Measurements from ENCODE around the gene GTF2I. TPM values are rescaled to one million over a fixed set of nuclear protein-coding genes. Genes with fewer than 3 reads are reported as not detected.
"Not testable (repeated sequence)": the region's sequence is repeated elsewhere in the genome, so short reads cannot be mapped to it uniquely, and the experiment has no call there.

The GTF2I gene
- polyA plus RNA-seq, 4 donors = 21.6 to 165 (median 29.8) TPM

- H3K27me3 ChIP-seq (ENCODE audit: control insufficient read depth in 3 of 3, insufficient read depth in 3 of 3, low read length in 3 of 3) = no peaks in the 10 kb centered on the region
- H3K27ac ChIP-seq (ENCODE audit: low read depth in 1 of 3, low read length in 2 of 3) = peak overlapping the region; percentile 76 to 94 (median 93)
- no peak for FAIRE-seq
- peaks cover 0 to 25% (median 0%) of the 10 kb centered on the region in 3 donors for H3K36me3 ChIP-seq (ENCODE audit: control insufficient read depth in 3 of 3, insufficient read depth in 2 of 3, low read depth in 1 of 3, low read length in 3 of 3)
- WGBS, 3 donors = 1 to 3% (median 1%) methylated on average over 54 to 108 of the region's 108 CpGs
- peak overlapping the region; percentile 75 to 99 (median 93) for H3K4me3 ChIP-seq (ENCODE audit: low read depth in 1 of 3, low read length in 3 of 3)
- no peaks in the 10 kb centered on the region for H3K9me3 ChIP-seq (ENCODE audit: control insufficient read depth in 2 of 2, insufficient read depth in 1 of 2, low read depth in 1 of 2, low read length in 1 of 2)
- peak; percentile 91 to 96 for DNase-seq
- H3K4me1 ChIP-seq (ENCODE audit: control insufficient read depth in 3 of 3, insufficient read depth in 2 of 3, low read depth in 1 of 3, low read length in 2 of 3) = peaks cover 0 to 45% (median 4%) of the 10 kb centered on the region in 3 donors
Observed at GRCh38 chr7:74658178-74659004, 873 bp downstream of the GTF2I start.

- 37 to 60% (median 50%) methylated on average over 17 to 18 of the region's 18 CpGs for WGBS, 3 donors
- not testable (repeated sequence) for FAIRE-seq; H3K27me3 ChIP-seq (ENCODE audit: control insufficient read depth in 3 of 3, insufficient read depth in 3 of 3, low read length in 3 of 3); H3K9me3 ChIP-seq (ENCODE audit: control insufficient read depth in 2 of 2, insufficient read depth in 1 of 2, low read depth in 1 of 2, low read length in 1 of 2); DNase-seq
- Histone ChIP-seq H3K36me3 (ENCODE audit: control insufficient read depth in 3 of 3, insufficient read depth in 2 of 3, low read depth in 1 of 3, low read length in 3 of 3) (peaks cover 0 to 35% (median 0%) of the 10 kb centered on the region in 3 donors), H3K4me3 (ENCODE audit: low read depth in 1 of 3, low read length in 3 of 3) (peak overlapping the region in 2 of 3 donors; percentile 3 to 99), H3K4me1 (ENCODE audit: control insufficient read depth in 3 of 3, insufficient read depth in 2 of 3, low read depth in 1 of 3, low read length in 2 of 3) (peaks cover 0 to 36% (median 4%) of the 10 kb centered on the region in 3 donors), H3K27ac (ENCODE audit: low read depth in 1 of 3, low read length in 2 of 3) (peak overlapping the region; percentile 77 to 93 (median 88))
Observed at GRCh38 chr7:74660202-74660601, 2.7 kb downstream of the GTF2I start.

- not testable (repeated sequence) for DNase-seq; H3K9me3 ChIP-seq (ENCODE audit: control insufficient read depth in 2 of 2, insufficient read depth in 1 of 2, low read depth in 1 of 2, low read length in 1 of 2); H3K4me3 ChIP-seq (ENCODE audit: low read depth in 1 of 3, low read length in 3 of 3); H3K27me3 ChIP-seq (ENCODE audit: control insufficient read depth in 3 of 3, insufficient read depth in 3 of 3, low read length in 3 of 3); H3K27ac ChIP-seq (ENCODE audit: low read depth in 1 of 3, low read length in 2 of 3); FAIRE-seq
- Histone ChIP-seq H3K36me3 (ENCODE audit: control insufficient read depth in 3 of 3, insufficient read depth in 2 of 3, low read depth in 1 of 3, low read length in 3 of 3) (peaks cover 0 to 50% (median 0%) of the 10 kb centered on the region in 3 donors), H3K4me1 (ENCODE audit: control insufficient read depth in 3 of 3, insufficient read depth in 2 of 3, low read depth in 1 of 3, low read length in 2 of 3) (peaks cover 0 to 29% (median 4%) of the 10 kb centered on the region in 3 donors)
- WGBS, 3 donors = 69 to 77% (median 71%) methylated on average over 21 of the region's 21 CpGs
Observed at GRCh38 chr7:74661836-74662794, 4.6 kb downstream of the GTF2I start.

- FAIRE-seq (no peak), DNase-seq (no peak)
- Histone ChIP-seq H3K4me3 (ENCODE audit: low read depth in 1 of 3, low read length in 3 of 3) (no peak overlapping the region), H3K36me3 (ENCODE audit: control insufficient read depth in 3 of 3, insufficient read depth in 2 of 3, low read depth in 1 of 3, low read length in 3 of 3) (peaks cover 0 to 56% (median 3%) of the 10 kb centered on the region in 3 donors), H3K27ac (ENCODE audit: low read depth in 1 of 3, low read length in 2 of 3) (no peak overlapping the region), H3K4me1 (ENCODE audit: control insufficient read depth in 3 of 3, insufficient read depth in 2 of 3, low read depth in 1 of 3, low read length in 2 of 3) (peaks cover 0 to 13% (median 0%) of the 10 kb centered on the region in 3 donors), H3K27me3 (ENCODE audit: control insufficient read depth in 3 of 3, insufficient read depth in 3 of 3, low read length in 3 of 3) (no peaks in the 10 kb centered on the region), H3K9me3 (ENCODE audit: control insufficient read depth in 2 of 2, insufficient read depth in 1 of 2, low read depth in 1 of 2, low read length in 1 of 2) (no peaks in the 10 kb centered on the region)
- WGBS, 3 donors = 91 to 94% (median 92%) methylated on average over 12 of the region's 12 CpGs
Observed at GRCh38 chr7:74665296-74665938, 7.9 kb downstream of the GTF2I start.

GRCh38 chr7:74667013-74667412, 9.5 kb downstream of the GTF2I start:
- H3K4me3 ChIP-seq (ENCODE audit: low read depth in 1 of 3, low read length in 3 of 3); FAIRE-seq; H3K27ac ChIP-seq (ENCODE audit: low read depth in 1 of 3, low read length in 2 of 3); H3K27me3 ChIP-seq (ENCODE audit: control insufficient read depth in 3 of 3, insufficient read depth in 3 of 3, low read length in 3 of 3); H3K9me3 ChIP-seq (ENCODE audit: control insufficient read depth in 2 of 2, insufficient read depth in 1 of 2, low read depth in 1 of 2, low read length in 1 of 2); DNase-seq; H3K4me1 ChIP-seq (ENCODE audit: control insufficient read depth in 3 of 3, insufficient read depth in 2 of 3, low read depth in 1 of 3, low read length in 2 of 3): not testable (repeated sequence)
- H3K36me3 ChIP-seq (ENCODE audit: control insufficient read depth in 3 of 3, insufficient read depth in 2 of 3, low read depth in 1 of 3, low read length in 3 of 3) = peaks cover 0 to 46% (median 3%) of the 10 kb centered on the region in 3 donors
- 85 to 93% (median 90%) methylated on average over 7 of the region's 7 CpGs for WGBS, 3 donors

- DNase-seq; H3K4me1 ChIP-seq (ENCODE audit: control insufficient read depth in 3 of 3, insufficient read depth in 2 of 3, low read depth in 1 of 3, low read length in 2 of 3); H3K27me3 ChIP-seq (ENCODE audit: control insufficient read depth in 3 of 3, insufficient read depth in 3 of 3, low read length in 3 of 3); H3K4me3 ChIP-seq (ENCODE audit: low read depth in 1 of 3, low read length in 3 of 3); FAIRE-seq; H3K27ac ChIP-seq (ENCODE audit: low read depth in 1 of 3, low read length in 2 of 3); H3K9me3 ChIP-seq (ENCODE audit: control insufficient read depth in 2 of 2, insufficient read depth in 1 of 2, low read depth in 1 of 2, low read length in 1 of 2): not testable (repeated sequence)
- H3K36me3 ChIP-seq (ENCODE audit: control insufficient read depth in 3 of 3, insufficient read depth in 2 of 3, low read depth in 1 of 3, low read length in 3 of 3) = peaks cover 0 to 50% (median 3%) of the 10 kb centered on the region in 3 donors
- WGBS, 3 donors = 87 to 93% (median 90%) methylated on average over 5 of the region's 5 CpGs
Observed at GRCh38 chr7:74667520-74667919, 10.0 kb downstream of the GTF2I start.

GRCh38 chr7:74671602-74672001, 14.1 kb downstream of the GTF2I start:
- H3K9me3 ChIP-seq (ENCODE audit: control insufficient read depth in 2 of 2, insufficient read depth in 1 of 2, low read depth in 1 of 2, low read length in 1 of 2) = no peaks in the 10 kb centered on the region
- peaks cover 0 to 52% (median 3%) of the 10 kb centered on the region in 3 donors for H3K36me3 ChIP-seq (ENCODE audit: control insufficient read depth in 3 of 3, insufficient read depth in 2 of 3, low read depth in 1 of 3, low read length in 3 of 3)
- no peaks in the 10 kb centered on the region for H3K27me3 ChIP-seq (ENCODE audit: control insufficient read depth in 3 of 3, insufficient read depth in 3 of 3, low read length in 3 of 3)
- H3K4me3 ChIP-seq (ENCODE audit: low read depth in 1 of 3, low read length in 3 of 3) = no peak overlapping the region
- DNase-seq = no peak
- WGBS, 3 donors = 67 to 79% (median 68%) methylated on average over 6 of the region's 6 CpGs
- H3K4me1 ChIP-seq (ENCODE audit: control insufficient read depth in 3 of 3, insufficient read depth in 2 of 3, low read depth in 1 of 3, low read length in 2 of 3) = peaks cover 0 to 3% (median 0%) of the 10 kb centered on the region in 3 donors
- no peak overlapping the region for H3K27ac ChIP-seq (ENCODE audit: low read depth in 1 of 3, low read length in 2 of 3)
- no peak for FAIRE-seq

Measured in small intestine (tissue), 7 donors.